ENCODE data around the gene GLA.

GLA gene

GRCh38 chrX:101407748-101408531, at the start of gene GLA, which contains the start of gene HNRNPH2 (continued):
- peak; percentile 84; the same call in 1 of the 2 replicates for TF ChIP-seq GLI4 (tag by site-specific recombination; IDR thresholded peaks at IDR 0.05)
- TF ChIP-seq ZNF548 (tag by site-specific recombination; IDR thresholded peaks at IDR 0.05) = no peak
- no peak for TF ChIP-seq ZNF830 (tag by site-specific recombination; IDR thresholded peaks at IDR 0.05; ENCODE audit: low read depth)
- no peak for TF ChIP-seq ZNF560 (tag by site-specific recombination; IDR thresholded peaks at IDR 0.05; ENCODE audit: borderline replicate concordance)
- TF ChIP-seq, protein P1, sequence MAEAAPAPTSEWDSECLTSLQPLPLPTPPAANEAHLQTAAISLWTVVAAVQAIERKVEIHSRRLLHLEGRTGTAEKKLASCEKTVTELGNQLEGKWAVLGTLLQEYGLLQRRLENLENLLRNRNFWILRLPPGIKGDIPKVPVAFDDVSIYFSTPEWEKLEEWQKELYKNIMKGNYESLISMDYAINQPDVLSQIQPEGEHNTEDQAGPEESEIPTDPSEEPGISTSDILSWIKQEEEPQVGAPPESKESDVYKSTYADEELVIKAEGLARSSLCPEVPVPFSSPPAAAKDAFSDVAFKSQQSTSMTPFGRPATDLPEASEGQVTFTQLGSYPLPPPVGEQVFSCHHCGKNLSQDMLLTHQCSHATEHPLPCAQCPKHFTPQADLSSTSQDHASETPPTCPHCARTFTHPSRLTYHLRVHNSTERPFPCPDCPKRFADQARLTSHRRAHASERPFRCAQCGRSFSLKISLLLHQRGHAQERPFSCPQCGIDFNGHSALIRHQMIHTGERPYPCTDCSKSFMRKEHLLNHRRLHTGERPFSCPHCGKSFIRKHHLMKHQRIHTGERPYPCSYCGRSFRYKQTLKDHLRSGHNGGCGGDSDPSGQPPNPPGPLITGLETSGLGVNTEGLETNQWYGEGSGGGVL (tag by site-specific recombination; IDR thresholded peaks at IDR 0.05) = peak; percentile 78
- TF ChIP-seq REST (tag by site-specific recombination; IDR thresholded peaks at IDR 0.05) = peak; percentile 42; the same call in 1 of the 2 replicates
- TF ChIP-seq ZXDB (tag by site-specific recombination; IDR thresholded peaks at IDR 0.05) = peak; percentile 98
- TF ChIP-seq, protein P2, sequence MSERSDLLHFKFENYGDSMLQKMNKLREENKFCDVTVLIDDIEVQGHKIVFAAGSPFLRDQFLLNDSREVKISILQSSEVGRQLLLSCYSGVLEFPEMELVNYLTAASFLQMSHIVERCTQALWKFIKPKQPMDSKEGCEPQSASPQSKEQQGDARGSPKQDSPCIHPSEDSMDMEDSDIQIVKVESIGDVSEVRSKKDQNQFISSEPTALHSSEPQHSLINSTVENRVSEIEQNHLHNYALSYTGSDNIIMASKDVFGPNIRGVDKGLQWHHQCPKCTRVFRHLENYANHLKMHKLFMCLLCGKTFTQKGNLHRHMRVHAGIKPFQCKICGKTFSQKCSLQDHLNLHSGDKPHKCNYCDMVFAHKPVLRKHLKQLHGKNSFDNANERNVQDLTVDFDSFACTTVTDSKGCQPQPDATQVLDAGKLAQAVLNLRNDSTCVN (tag by site-specific recombination; optimal IDR thresholded peaks at IDR 0.05) = peak; percentile 52
- TF ChIP-seq, protein P3, sequence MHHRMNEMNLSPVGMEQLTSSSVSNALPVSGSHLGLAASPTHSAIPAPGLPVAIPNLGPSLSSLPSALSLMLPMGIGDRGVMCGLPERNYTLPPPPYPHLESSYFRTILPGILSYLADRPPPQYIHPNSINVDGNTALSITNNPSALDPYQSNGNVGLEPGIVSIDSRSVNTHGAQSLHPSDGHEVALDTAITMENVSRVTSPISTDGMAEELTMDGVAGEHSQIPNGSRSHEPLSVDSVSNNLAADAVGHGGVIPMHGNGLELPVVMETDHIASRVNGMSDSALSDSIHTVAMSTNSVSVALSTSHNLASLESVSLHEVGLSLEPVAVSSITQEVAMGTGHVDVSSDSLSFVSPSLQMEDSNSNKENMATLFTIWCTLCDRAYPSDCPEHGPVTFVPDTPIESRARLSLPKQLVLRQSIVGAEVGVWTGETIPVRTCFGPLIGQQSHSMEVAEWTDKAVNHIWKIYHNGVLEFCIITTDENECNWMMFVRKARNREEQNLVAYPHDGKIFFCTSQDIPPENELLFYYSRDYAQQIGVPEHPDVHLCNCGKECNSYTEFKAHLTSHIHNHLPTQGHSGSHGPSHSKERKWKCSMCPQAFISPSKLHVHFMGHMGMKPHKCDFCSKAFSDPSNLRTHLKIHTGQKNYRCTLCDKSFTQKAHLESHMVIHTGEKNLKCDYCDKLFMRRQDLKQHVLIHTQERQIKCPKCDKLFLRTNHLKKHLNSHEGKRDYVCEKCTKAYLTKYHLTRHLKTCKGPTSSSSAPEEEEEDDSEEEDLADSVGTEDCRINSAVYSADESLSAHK (tag by site-specific recombination; IDR thresholded peaks at IDR 0.05) = peak; percentile 69
- TF ChIP-seq ZNF529 (tag by site-specific recombination; IDR thresholded peaks at IDR 0.05; ENCODE audit: insufficient replicate concordance) = no peak
- no peak for TF ChIP-seq MEIS1 (CRISPR knock-in tag; IDR thresholded peaks at IDR 0.05; ENCODE audit: borderline replicate concordance)
- peak; percentile 87 for TF ChIP-seq ZBTB17 (tag by site-specific recombination; IDR thresholded peaks at IDR 0.05)
- TF ChIP-seq KLF10 (tag by site-specific recombination; IDR thresholded peaks at IDR 0.05) = no peak
- TF ChIP-seq SALL2 (tag by site-specific recombination; IDR thresholded peaks at IDR 0.05; ENCODE audit: borderline replicate concordance) = no peak
- TF ChIP-seq ZNF654 (tag by site-specific recombination; IDR thresholded peaks at IDR 0.05; ENCODE audit: low read depth) = no peak
- TF ChIP-seq ZNF785 (tag by site-specific recombination; IDR thresholded peaks at IDR 0.05) = no peak
- no peak for TF ChIP-seq ZNF223 (tag by site-specific recombination; IDR thresholded peaks at IDR 0.05)
- TF ChIP-seq ZNF10 (tag by site-specific recombination; IDR thresholded peaks at IDR 0.05) = peak; percentile 41; the same call in 1 of the 2 replicates
- TF ChIP-seq SCRT1 (tag by site-specific recombination; IDR thresholded peaks at IDR 0.05; ENCODE audit: borderline replicate concordance) = no peak
- no peak for TF ChIP-seq ZNF645 (tag by site-specific recombination; IDR thresholded peaks at IDR 0.05)
- TF ChIP-seq ZBTB8A (tag by site-specific recombination; IDR thresholded peaks at IDR 0.05) = peak; percentile 55; the same call in 1 of the 2 replicates
- TF ChIP-seq SETDB1 (IDR thresholded peaks at IDR 0.05; ENCODE audit: insufficient read length, low read length) = no peak
- 0 out of 2 replicates have a peak, but pooled peaks have one; percentile 17 for TF ChIP-seq ZNF239 (tag by site-specific recombination; IDR thresholded peaks at IDR 0.05)
- TF ChIP-seq ZNF610 (tag by site-specific recombination; IDR thresholded peaks at IDR 0.05; ENCODE audit: borderline replicate concordance) = peak; percentile 88
- TF ChIP-seq ZNF626 (tag by site-specific recombination; IDR thresholded peaks at IDR 0.05) = no peak
- TF ChIP-seq KLF7 (tag by site-specific recombination; IDR thresholded peaks at IDR 0.05; ENCODE audit: borderline replicate concordance) = no peak
- 0 out of 2 replicates have a peak, but pooled peaks have one; percentile 61 for TF ChIP-seq HOXC10 (CRISPR knock-in tag; IDR thresholded peaks at IDR 0.05)
- no peak for TF ChIP-seq ZNF341 (tag by site-specific recombination; IDR thresholded peaks at IDR 0.05; ENCODE audit: low read depth)

Data from HEK293 (cell line).